Kidney glomerular epithelial cell (primary cell): ENCODE results near the gene MYL10.

ENCODE experiments used
- DNase-seq: peaks from one replicate; lab custom pipeline; 2025; lab: John Stamatoyannopoulos, UW

MYL10 gene

DNA sequence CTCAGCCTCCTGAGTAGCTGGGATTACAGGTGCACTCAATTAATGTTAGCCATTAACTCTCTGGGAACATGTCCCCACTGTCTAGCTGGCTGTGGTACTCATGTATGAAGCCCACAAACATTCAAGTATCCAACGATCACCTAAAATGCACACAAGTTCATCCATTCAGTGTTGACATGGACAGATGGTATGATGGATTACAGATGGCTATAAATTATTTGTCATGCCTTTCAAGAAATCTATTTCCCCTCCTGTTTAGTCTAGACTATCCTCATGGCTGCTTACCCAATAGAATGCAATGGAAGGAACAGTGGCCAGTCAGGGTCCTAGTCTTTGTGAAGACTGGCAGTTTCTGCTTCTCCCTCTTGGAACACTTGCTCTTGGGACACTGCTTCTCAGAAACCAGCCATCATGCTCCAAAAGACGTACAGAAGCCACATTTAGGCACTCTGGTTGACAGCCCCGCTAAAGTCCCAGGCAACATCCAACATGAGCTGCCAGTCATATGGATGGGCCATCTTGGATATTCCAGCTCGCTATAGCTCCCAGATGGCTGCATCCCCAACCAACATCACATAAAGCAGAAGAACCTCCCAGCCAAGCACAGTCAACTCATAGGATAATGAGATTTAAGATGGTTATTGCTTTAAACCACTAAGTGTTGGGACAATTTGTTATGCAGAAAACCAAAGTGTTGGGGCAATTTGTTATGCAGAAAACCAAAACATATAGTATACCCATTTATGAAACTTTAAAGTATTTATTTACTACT lies 33.1 kb downstream of the MYL10 start:
- DNase-seq = no peak

GRCh38 chr7:101595246-101595645 lies 33.9 kb downstream of the MYL10 start:
- DNase-seq = no peak

DNA sequence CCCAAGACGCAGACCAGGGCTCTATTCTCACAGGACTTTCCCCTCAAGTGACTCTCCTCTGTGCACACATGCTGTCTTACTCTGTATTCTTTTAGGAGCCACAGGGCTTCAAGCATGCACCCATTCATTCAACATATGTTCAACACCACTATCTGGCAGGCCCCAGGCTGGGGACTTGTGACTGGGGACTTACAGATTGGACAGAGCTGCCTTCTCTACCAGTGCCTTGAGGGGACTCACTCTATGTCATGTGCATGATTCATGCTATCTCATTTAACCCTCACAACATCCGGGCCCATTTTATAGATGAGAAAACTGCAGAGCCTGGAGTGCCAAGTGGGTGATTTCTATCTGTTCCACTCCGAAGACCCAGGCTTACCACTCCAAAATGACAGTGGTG lies 34.3 kb downstream of the MYL10 start:
- no peak for DNase-seq

DNA sequence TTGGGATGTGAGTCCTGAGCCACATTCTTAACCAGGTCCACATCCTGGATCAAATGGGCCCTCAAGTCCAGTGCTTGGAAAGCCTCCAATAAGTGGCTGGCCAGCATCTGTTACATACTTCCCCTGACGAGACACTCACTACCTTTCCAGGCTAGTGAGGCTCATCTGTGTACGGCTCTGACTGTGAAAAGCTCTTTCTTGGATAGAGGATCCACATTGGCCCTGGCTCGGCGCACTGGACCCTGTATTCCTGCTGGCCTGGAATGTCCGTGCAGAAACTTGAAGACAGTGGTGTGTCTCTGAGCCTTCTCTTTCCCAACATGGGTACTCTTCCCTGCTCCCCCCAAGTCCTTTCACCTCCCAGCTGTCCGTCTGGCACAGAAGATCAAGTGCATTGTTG lies 35.5 kb downstream of the MYL10 start:
- no peak for DNase-seq

GRCh38 chr7:101591504-101591903 lies 37.6 kb downstream of the MYL10 start:
- no peak for DNase-seq

DNA sequence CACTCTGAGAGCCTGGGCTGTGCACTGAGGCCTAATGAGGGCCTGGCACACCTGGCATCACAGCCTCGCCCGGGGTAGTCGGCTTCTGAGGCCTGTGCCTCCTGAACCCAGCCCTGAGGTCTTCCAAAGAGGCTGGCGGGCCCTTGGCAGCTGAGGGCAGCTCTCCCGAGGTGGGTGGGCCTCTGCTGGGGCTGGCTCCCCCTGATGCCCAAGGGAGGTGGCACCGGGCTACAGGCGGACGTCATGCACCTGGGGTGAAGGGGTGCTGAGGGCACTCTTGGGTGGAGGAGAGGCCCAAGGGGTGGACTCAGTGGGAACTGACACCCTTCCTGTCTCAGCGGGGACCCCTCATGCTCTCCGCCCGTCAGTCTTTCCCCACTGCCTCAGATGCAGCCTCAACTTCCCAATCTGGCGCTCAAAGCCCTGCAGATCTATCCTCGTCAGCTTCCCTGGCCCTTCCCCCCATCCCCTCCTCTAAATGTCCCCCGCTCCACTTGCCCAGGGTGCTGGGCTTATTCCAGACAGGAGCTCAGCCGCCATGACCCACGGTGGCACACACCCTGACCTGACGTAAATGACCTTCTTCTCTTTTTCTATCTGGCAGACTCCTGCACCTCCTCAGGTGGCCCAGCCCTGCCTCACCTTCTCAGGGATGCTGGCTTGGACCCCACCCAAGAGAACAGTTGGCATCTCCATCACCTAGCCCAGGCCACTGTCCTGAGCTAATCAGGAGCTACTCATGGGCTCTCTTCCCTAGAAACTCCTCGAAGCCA lies 38.2 kb downstream of the MYL10 start:
- no peak for DNase-seq

GRCh38 chr7:101589976-101590662 lies 39.0 kb downstream of the MYL10 start:
- DNase-seq = no peak

- DNase-seq = no peak
Measured at GRCh38 chr7:101589052-101589451, 40.0 kb downstream of the MYL10 start.

DNA sequence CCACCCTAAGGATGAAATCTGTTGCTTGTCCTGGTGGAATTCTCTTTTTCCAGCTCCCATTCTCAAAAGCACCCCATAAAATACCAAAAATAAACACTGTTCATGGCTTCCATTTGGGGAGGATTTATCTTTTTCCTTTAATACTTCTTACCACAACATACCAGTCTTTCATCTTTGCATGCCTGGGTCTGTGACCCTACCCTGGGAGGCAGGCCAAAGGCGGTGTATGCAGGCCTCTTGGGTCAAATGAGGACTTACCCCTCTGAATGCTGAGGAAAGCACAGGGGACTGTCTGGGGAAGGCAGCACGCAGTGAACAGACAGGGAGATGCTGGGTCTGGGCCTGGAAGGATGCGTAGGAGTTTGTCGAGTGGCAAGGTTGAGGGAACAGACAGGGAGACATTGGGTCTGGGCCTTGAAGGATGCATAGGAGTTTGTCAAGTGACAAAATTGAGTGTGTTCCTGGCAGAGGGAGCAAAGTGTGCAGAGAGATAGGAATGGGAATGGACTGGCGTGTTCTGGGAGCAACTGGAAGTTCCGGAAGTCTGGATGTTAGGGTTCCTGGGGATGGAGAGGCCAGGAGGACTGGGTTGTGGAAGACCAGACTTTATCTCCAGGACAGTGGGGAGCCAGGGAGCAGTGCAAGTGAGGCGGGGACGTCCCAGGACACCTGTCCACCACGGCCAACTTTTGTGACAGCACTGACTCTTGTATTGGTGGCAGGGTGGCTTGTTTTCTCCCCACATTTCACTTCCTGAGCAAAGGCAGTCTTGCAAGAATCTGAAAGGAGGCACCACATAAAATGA lies 40.8 kb downstream of the MYL10 start:
- no peak for DNase-seq

DNA sequence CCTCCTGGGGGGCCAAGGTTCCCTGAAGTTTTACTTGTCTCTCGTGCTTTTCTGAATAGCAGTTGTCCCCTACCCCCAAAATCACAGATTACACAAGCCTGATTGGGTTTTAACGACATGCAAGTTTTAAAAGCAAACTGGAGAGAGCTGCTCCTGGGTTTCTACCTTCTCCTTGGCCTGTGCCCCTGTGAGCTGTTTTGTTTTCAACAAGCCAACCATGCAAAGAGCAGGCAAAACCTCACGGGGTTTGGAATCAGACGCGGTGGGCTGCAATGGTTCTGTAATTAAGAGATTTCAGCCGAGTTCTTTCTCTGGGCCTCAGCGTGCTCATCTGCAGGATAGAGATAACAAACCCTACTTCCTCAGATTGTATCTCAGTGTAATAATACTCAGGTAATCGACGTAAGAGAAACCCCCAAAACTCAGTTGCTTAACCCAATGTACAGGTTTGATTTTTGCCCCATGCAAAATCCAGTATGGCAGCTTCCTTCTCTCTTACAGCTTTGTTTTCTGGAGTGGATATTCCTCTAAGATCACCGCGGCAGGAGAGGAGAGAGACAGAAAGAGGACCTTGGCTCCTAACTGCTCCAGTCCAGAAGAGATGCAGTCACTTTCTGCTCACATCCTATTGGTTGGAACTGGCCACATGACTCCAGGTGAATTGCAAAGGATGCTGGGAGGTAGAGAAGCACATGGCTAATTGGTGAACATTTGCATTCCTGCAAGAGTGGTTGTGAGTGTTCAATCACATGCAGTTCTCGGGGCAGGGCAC lies 42.0 kb downstream of the MYL10 start:
- DNase-seq = no peak

- no peak for DNase-seq
Measured at GRCh38 chr7:101586078-101586905, 42.8 kb downstream of the MYL10 start.

DNA sequence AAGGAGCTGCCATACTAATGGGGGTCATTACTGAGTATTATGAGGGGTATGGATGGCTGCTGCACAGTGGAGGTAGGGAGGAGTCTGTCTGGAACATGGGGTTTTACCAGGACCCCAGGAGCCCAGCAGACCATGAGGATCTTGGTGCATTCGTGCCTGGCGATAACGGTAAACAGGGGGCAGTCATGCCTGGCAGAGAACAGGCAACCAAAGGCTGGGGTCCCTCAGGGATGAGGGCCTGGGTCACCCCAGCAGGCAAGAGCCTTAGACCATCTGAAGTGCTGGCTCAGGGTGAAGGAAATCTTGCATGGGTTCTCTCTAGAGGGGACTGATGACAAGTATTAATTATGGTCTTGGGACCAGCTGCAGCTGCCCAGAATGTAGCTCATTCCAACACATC lies 46.1 kb downstream of the MYL10 start:
- no peak for DNase-seq

DNA sequence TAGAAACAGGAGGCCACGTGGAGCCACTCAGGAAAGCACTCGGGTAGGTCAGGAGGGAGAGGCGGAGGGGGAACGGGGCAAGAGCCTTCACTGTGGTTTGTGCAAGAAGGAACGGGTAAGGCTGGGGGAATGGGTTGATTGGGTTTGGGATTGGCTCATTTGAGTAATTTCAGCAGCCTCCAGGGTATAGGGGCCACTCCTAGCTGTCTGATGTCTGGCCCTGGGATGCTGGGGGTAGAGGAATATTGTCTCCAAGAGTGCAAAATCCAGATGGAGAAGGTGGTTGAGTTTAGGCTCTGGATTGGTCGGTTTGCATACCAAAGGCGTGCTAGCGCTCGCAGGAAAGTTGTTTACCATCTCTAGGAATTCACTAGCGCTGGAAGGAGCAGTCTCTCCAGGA lies 47.2 kb downstream of the MYL10 start:
- no peak for DNase-seq

- DNase-seq = no peak
Measured at GRCh38 chr7:101580596-101580995, 48.5 kb downstream of the MYL10 start.

DNA sequence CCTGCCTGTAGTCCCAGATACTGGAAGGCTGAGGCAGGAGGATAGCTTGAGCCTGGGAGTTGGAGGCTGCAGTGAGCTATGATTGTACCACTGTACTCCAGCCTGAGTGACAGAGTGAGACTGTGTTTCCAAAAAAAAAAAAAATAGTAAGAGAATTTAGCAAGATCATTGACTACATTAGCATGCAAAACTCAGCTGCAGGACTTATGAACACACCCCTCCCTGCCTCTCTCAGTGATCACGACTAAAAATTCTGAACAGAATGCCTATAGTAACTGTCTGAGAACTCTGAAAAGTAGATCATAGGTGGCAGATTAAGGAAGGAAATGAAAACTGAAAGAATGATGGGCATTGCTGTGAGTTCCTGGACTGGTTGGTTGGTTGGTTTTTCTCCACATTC lies 50.5 kb downstream of the MYL10 start:
- no peak for DNase-seq

DNA sequence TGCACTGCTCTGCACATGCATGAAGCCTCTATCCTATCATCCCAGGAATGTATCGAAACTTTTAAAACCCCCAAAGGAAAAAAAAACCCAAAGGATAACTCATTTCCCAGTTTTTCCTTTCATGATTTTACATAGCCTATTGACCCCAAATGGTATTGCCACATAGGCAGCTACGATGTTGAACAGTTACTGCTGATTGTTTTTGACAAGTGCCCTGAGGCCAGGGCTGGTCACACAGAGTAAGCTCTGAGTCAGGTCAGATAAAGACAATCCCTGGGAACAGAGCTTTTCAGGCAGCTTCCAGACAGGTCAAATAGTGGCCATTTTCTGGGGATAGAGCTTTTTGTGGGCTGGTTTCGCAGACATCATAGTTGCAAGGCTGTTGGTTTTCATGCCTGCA lies 52.1 kb downstream of the MYL10 start:
- no peak for DNase-seq

GRCh38 chr7:101575721-101576120 lies 53.4 kb downstream of the MYL10 start:
- DNase-seq = no peak

DNA sequence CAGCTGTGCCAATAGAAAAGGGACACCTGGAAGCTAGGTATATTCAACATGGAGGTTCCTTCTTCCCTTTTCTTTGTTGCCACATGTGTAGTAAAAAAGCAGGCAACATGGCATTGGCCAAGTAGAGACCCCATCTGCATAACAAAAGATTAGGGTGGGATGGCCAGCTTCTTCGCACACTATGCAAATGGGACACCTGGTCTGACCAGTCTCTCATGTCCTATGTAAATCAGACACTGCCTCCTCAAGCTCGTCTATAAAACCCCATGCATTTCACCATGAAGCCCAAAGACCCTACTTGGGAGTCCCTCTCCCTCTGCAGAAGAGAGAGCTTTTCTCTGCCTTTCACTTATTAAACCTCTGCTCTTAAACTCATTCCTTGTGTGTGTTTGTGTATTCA lies 53.9 kb downstream of the MYL10 start:
- DNase-seq = no peak

DNA sequence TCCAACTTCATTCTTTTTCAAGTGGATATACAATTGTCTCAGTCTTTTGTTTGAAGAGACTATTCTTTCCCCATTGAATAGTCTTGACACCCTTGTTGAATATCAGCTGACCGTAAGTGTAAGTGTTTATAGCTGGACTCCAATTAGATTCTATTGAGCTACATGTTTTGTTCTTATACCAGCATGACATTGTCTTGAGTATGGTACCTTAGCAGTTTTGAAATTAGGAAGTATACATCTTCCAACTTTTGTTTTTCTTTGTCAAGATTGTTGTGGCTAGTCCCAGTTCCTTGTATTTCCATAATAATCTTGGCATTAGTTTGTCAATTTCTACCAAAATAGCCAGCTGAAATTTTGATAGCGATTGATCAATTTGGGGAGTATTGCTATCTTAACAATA lies 56.9 kb downstream of the MYL10 start:
- no peak for DNase-seq

- DNase-seq = no peak
Measured at GRCh38 chr7:101567230-101567629, 61.9 kb downstream of the MYL10 start.
